Epithelial cell of prostate (primary cell): Measurements from ENCODE around the gene CCDC27.

ENCODE experiments used
- DNase-seq: peaks from one replicate; pipeline ENCODE4 v3.0.0-alpha.2; 2011; ENCODE audit warnings: low read depth, low spot score
- H3K27ac ChIP-seq: fragments of 450-650 bp; 2 replicates; pipeline ENCODE4 v1.5.1; 2017; ENCODE audit warnings: mild to moderate bottlenecking

Gene CCDC27

GRCh38 chr1:3773572-3774275, 21.5 kb downstream of the CCDC27 start:
- DNase-seq: no peak
- H3K27ac ChIP-seq: no peak overlapping the region

- no peak overlapping the region for H3K27ac ChIP-seq
- DNase-seq: no peak
Measured at GRCh38 chr1:3774276-3774945, 22.2 kb downstream of the CCDC27 start.

- no peak overlapping the region for H3K27ac ChIP-seq
- DNase-seq: no peak
Measured at GRCh38 chr1:3774946-3775489, 22.8 kb downstream of the CCDC27 start.

- peak; percentile 36 for DNase-seq
- no peak overlapping the region for H3K27ac ChIP-seq
Measured at GRCh38 chr1:3775490-3776230, 23.4 kb downstream of the CCDC27 start.

- H3K27ac ChIP-seq: no peak overlapping the region
- DNase-seq: no peak
Measured at GRCh38 chr1:3776231-3776961, 24.1 kb downstream of the CCDC27 start.

- no peak overlapping the region for H3K27ac ChIP-seq
- DNase-seq: no peak
Measured at GRCh38 chr1:3777078-3777547, 24.9 kb downstream of the CCDC27 start.

- no peak for DNase-seq
Measured at GRCh38 chr1:3777647-3778589, 25.7 kb downstream of the CCDC27 start.

GRCh38 chr1:3778590-3779264, 26.5 kb downstream of the CCDC27 start:
- no peak overlapping the region for H3K27ac ChIP-seq
- no peak for DNase-seq

More at GRCh38 chr1:3777647-3778589, 25.7 kb downstream of the CCDC27 start:
- no peak overlapping the region for H3K27ac ChIP-seq

- H3K27ac ChIP-seq: no peak overlapping the region
- no peak for DNase-seq
Measured at GRCh38 chr1:3779265-3779911, 27.1 kb downstream of the CCDC27 start.

- no peak for DNase-seq
Measured at GRCh38 chr1:3779912-3780416, 27.7 kb downstream of the CCDC27 start.

GRCh38 chr1:3780901-3781300, 28.7 kb downstream of the CCDC27 start:
- H3K27ac ChIP-seq: no peak overlapping the region
- DNase-seq: no peak

More at GRCh38 chr1:3779912-3780416, 27.7 kb downstream of the CCDC27 start:
- no peak overlapping the region for H3K27ac ChIP-seq

- no peak overlapping the region for H3K27ac ChIP-seq
- no peak for DNase-seq
Measured at GRCh38 chr1:3783651-3784474, 31.6 kb downstream of the CCDC27 start.

- no peak for DNase-seq
- no peak overlapping the region for H3K27ac ChIP-seq
Measured at GRCh38 chr1:3785045-3785444, 32.8 kb downstream of the CCDC27 start.

- no peak overlapping the region for H3K27ac ChIP-seq
- DNase-seq: no peak
Measured at GRCh38 chr1:3785456-3786157, 33.4 kb downstream of the CCDC27 start.

GRCh38 chr1:3786468-3787348, 34.5 kb downstream of the CCDC27 start:
- no peak overlapping the region for H3K27ac ChIP-seq
- no peak for DNase-seq
